HFFc6 (cell line): Measurements from ENCODE around the gene INPP4B. TPM values are rescaled to one million over a fixed set of nuclear protein-coding genes. Genes with fewer than 3 reads are reported as not detected.

ENCODE experiments used
- DNase-seq: peaks from one replicate; pipeline ENCODE4 v3.0.0-alpha.2; 2018
- H3K27ac Mint-ChIP-seq: 2 replicates; pipeline ENCODE4 v1.8.0; 2020; ENCODE audit warnings: mild to moderate bottlenecking, mixed read lengths
- H3K27me3 Mint-ChIP-seq: 2 replicates; pipeline ENCODE4 v1.8.0; 2021; ENCODE audit warnings: mild to moderate bottlenecking, moderate library complexity, mixed read lengths; ENCODE audit not compliant: insufficient read depth
- H3K36me3 Mint-ChIP-seq: 2 replicates; pipeline ENCODE4 v1.8.0; 2021; ENCODE audit warnings: low read depth, mixed read lengths
- H3K4me1 Mint-ChIP-seq: 2 replicates; pipeline ENCODE4 v1.8.0; 2020; ENCODE audit warnings: low read depth, mixed read lengths
- H3K4me3 Mint-ChIP-seq: 2 replicates; pipeline ENCODE4 v1.8.0; 2020; ENCODE audit warnings: mild to moderate bottlenecking, moderate library complexity, mixed read lengths
- H3K9me3 Mint-ChIP-seq: 2 replicates; pipeline ENCODE4 v1.8.0; 2020; ENCODE audit warnings: mild to moderate bottlenecking, mixed read lengths
- total RNA-seq, 6 experiments: library from RNA; stranded (reverse); fragmentation: NEBNext Ultra II Directional; extraction: Animal tissue kit (Norgen Biotek cat#: 25700); gene quantifications; 2 replicates in 1 of 6; 3 replicates in 5 of 6; pipeline ENCODE4 v1.2.3, GENCODE V29; 2021
- TF ChIP-seq, protein P1 (sequence below): fragments of 200-600 bp; sonication (generic); IDR thresholded peaks from 2 replicates; pipeline ENCODE4 v1.5.0; 2021; ENCODE audit warnings: antibody characterized with exemption, mild to moderate bottlenecking

INPP4B gene
- total RNA-seq, 6 experiments from 2014 or later, result 36.1 to 48.9 (median 40.1) TPM

GRCh38 chr4:142100941-142101340 lies 745.2 kb downstream of the INPP4B start:
- H3K36me3 Mint-ChIP-seq, result peaks cover 44% of the 10 kb centered on the region
- TF ChIP-seq, protein P1, sequence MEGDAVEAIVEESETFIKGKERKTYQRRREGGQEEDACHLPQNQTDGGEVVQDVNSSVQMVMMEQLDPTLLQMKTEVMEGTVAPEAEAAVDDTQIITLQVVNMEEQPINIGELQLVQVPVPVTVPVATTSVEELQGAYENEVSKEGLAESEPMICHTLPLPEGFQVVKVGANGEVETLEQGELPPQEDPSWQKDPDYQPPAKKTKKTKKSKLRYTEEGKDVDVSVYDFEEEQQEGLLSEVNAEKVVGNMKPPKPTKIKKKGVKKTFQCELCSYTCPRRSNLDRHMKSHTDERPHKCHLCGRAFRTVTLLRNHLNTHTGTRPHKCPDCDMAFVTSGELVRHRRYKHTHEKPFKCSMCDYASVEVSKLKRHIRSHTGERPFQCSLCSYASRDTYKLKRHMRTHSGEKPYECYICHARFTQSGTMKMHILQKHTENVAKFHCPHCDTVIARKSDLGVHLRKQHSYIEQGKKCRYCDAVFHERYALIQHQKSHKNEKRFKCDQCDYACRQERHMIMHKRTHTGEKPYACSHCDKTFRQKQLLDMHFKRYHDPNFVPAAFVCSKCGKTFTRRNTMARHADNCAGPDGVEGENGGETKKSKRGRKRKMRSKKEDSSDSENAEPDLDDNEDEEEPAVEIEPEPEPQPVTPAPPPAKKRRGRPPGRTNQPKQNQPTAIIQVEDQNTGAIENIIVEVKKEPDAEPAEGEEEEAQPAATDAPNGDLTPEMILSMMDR, result no peak
- peaks cover 44% of the 10 kb centered on the region for H3K4me1 Mint-ChIP-seq
- no peak overlapping the region for H3K4me3 Mint-ChIP-seq
- no peaks in the 10 kb centered on the region for H3K27me3 Mint-ChIP-seq
- no peaks in the 10 kb centered on the region for H3K9me3 Mint-ChIP-seq
- no peak overlapping the region for H3K27ac Mint-ChIP-seq
- DNase-seq, result no peak

DNA sequence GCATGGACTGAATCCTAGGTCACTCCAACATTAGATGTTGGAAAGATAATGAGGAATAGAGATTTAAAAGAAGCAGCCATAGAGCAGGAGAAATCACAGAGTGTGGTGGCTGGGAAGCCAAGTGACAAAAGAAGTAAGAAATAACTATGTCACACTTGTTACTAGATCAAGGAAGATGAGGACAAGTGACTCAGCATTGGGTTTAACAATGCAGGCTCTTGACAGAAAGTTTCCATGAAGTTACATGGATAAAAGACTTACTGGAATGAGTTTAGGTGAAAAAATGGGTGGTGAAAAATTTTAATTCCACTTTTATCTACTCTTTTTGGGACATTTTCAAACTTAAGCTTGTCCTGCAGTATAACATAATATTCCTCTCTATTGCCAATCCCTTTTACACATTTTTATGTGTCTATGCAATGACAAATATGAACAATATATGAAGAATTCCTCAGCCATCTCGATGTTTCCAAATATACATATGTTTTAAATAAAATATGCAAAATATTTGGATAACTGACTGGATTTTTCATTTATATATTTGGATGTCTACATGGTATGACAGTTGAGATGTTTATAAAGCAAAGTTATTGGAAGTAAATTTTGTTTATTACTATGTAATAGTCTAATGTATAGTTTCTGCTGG lies 747.1 kb downstream of the INPP4B start:
- peaks cover 62% of the 10 kb centered on the region for H3K4me1 Mint-ChIP-seq
- no peak for DNase-seq
- peak overlapping the region; percentile 5; the same call in 1 of the 2 replicates for H3K27ac Mint-ChIP-seq
- no peaks in the 10 kb centered on the region for H3K27me3 Mint-ChIP-seq
- H3K4me3 Mint-ChIP-seq, result no peak overlapping the region
- peaks cover 53% of the 10 kb centered on the region for H3K36me3 Mint-ChIP-seq
- no peaks in the 10 kb centered on the region for H3K9me3 Mint-ChIP-seq
- TF ChIP-seq, protein P1, result no peak

- H3K4me3 Mint-ChIP-seq, result no peak overlapping the region
- TF ChIP-seq, protein P1, result no peak
- peak overlapping the region; percentile 5; the same call in 1 of the 2 replicates for H3K27ac Mint-ChIP-seq
- H3K9me3 Mint-ChIP-seq, result no peaks in the 10 kb centered on the region
- H3K4me1 Mint-ChIP-seq, result peaks cover 66% of the 10 kb centered on the region
- H3K27me3 Mint-ChIP-seq, result no peaks in the 10 kb centered on the region
- no peak for DNase-seq
- peaks cover 56% of the 10 kb centered on the region for H3K36me3 Mint-ChIP-seq
These were observed 747.7 kb downstream of the INPP4B start for GRCh38 chr4:142098380-142098779.

- H3K27ac Mint-ChIP-seq, result no peak overlapping the region
- peaks cover under 1% of the 10 kb centered on the region for H3K27me3 Mint-ChIP-seq
- no peak overlapping the region for H3K4me3 Mint-ChIP-seq
These were observed 749.1 kb downstream of the INPP4B start for GRCh38 chr4:142097015-142097414.

DNA sequence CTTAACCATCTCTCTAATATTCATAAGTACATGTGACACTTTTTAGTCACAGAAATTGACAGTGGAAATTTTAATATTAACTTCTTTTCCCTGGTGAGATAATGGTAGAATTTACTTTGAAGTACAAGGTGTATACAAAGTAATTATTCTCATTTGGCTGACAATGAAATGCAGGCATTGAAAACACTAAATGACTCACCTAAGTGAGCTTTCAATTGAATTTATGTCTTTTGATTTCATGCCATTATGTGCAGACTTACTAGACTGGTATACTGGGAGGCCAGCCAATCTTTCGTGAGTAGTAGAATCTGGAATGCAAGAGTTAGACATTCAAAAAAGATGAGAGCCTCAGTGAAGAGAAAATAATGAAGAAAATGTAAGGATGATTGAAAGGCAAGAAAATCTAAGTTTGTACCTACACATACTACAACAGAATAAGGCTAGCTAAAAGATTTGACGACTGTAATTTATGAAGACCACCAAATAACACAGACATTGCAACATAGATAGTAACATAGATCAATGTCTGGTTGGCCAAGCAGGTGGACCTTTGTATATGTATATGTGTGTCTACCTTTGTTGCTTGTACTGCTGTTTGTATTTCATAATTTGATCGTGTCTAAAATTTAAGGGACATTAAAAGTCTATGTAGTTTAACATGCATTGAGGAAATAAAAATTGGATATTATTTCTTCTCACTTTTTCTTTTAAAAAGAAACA lies 750.1 kb downstream of the INPP4B start:
- Mint-ChIP-seq H3K36me3 (peaks cover 53% of the 10 kb centered on the region), H3K27ac (peak overlapping the region; percentile 27), H3K27me3 (peaks cover 2% of the 10 kb centered on the region), H3K9me3 (no peaks in the 10 kb centered on the region), H3K4me3 (peak overlapping the region; percentile 18), H3K4me1 (peaks cover 89% of the 10 kb centered on the region)
- TF ChIP-seq, protein P1, result no peak
- peak; percentile 96 for DNase-seq

More at GRCh38 chr4:142097015-142097414, 749.1 kb downstream of the INPP4B start:
- Mint-ChIP-seq H3K9me3 (no peaks in the 10 kb centered on the region), H3K36me3 (peaks cover 58% of the 10 kb centered on the region), H3K4me1 (peaks cover 79% of the 10 kb centered on the region)
- DNase-seq, result no peak
- TF ChIP-seq, protein P1, result no peak
